Epithelial cell of esophagus (primary cell): ENCODE data around the gene ME1.
A peak's percentile ranks its signal among the peaks of the same experiment; 100 is the strongest.

Experiments
- DNase-seq: peaks from one replicate; pipeline ENCODE4 v3.0.0; 2010; ENCODE audit warnings: low read depth
- H3K4me3 ChIP-seq: 2 replicates; pipeline ENCODE4 v1.5.1; 2011; ENCODE audit warnings: mild to moderate bottlenecking, low read length, control low read depth
- TF ChIP-seq, protein P1 (sequence below): IDR thresholded peaks from 2 replicates; pipeline ENCODE4 v1.5.1; 2011; ENCODE audit warnings: low read depth, mild to moderate bottlenecking, low read length, control low read depth, inconsistent platforms; ENCODE audit not compliant: insufficient read depth; ENCODE audit errors: missing control alignments

ME1 gene

DNA sequence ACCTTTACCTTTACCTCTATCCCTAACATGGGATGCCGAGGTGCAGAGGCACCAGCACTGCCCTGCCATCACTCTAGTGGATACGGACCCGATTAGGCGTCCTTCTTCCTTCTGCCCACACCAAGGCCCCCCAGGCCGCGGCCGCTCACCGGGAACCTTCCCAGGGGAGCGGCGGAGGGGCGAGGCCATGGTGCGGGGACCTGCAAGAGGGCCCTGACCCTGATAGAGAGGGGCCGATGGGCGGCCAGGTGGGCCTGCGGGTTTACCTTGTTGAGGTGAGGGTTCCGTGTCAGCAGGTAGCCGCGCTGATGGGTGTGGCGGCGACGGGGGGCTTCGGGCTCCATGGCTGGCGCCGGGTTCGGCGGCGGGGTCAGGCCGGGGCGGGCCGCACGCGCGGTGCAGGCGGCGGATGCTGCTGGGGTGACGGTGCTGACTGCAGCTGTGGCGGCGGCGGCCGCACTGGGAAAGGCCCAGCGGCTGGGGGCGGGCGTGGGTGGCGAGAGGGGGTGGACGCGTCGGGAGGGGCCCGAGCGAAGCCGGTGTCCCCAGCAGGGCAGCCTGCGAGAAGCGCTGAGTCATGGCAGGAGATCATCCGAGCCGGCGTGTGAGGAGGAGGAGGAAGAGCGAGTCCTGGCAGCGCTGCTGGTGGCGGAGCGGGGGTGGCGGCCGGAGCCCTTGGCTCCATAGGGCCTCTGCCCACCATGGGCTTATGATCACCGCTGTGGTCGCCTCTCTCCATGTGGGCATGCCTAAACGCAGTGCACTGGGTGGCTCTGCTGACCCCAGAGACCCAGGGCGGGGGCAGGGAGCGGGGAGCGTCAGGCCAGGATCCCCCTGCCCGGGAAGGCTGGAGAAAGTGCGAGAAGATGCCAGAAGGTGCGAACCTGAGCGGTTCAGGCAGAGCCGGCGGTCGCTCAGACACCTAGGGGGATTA lies at the start of gene ME1:
Gene ME1 (minus strand): TSS at position 441 of the 934 bp plus-strand sequence. CDS start 97 bp downstream, at position 344.
- H3K4me3 ChIP-seq, result peak within 1 kb of the TSS; percentile 60
- TF ChIP-seq, protein P1, sequence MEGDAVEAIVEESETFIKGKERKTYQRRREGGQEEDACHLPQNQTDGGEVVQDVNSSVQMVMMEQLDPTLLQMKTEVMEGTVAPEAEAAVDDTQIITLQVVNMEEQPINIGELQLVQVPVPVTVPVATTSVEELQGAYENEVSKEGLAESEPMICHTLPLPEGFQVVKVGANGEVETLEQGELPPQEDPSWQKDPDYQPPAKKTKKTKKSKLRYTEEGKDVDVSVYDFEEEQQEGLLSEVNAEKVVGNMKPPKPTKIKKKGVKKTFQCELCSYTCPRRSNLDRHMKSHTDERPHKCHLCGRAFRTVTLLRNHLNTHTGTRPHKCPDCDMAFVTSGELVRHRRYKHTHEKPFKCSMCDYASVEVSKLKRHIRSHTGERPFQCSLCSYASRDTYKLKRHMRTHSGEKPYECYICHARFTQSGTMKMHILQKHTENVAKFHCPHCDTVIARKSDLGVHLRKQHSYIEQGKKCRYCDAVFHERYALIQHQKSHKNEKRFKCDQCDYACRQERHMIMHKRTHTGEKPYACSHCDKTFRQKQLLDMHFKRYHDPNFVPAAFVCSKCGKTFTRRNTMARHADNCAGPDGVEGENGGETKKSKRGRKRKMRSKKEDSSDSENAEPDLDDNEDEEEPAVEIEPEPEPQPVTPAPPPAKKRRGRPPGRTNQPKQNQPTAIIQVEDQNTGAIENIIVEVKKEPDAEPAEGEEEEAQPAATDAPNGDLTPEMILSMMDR, result no peak
- DNase-seq, result peak; percentile 86

DNA sequence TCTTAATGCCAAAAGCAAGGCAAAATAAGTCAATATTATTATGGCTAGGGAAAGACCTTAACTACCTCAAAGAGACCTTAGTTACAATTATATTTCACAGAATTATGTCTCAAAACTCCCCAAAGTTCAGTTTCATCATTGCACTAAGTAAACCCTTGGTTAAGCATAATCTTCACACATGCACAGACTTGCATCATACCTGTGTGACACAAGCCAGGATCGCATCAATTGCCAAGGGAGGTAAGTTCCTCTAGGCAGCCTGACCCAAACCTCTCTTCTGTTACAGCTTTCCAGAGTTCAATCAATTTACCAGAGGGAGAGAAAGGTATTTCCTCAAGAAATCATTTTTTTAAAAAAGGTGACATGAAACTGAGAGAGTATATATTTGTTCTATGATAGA lies 49.6 kb upstream of the ME1 start:
- DNase-seq, result peak; percentile 81
- no peak overlapping the region for H3K4me3 ChIP-seq
- TF ChIP-seq, protein P1, result no peak

DNA sequence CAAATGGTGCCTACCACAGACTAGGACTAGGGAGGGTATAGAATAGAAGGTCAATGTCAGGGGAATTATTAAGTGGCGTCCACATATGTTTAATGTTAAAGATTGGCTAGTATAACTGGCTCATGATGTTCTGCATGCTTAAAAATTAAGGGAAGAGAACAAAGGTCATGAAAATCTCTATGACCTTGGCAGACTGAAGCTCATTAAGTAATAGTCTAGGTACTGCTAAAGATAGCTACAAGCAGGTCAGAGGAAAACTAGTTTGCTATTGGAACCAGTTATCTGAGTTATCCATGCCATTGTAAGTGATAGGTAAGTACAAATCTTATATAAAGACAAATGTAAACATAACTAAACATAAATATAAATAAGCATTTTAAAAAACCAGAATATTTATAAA lies 48.5 kb upstream of the ME1 start:
- no peak overlapping the region for H3K4me3 ChIP-seq
- TF ChIP-seq, protein P1, result no peak
- no peak for DNase-seq

DNA sequence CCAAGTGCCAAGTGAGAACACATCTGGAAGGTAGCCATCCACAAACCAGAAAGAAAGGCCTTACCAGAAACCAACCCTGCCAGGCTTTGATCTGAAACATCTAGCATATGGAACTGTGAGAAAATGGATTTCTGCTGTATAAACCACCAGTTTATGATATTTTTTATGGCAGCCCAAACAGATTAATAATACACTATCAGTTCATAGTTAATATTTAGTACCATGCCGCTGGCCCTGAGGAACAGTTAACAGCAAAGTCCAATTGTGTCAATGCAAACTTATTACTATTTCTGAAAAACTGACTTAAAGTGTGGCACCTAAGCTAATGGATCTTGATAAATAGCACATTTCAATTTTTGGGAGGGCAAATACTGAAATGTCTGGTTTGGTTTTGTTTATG lies 46.1 kb upstream of the ME1 start:
- no peak overlapping the region for H3K4me3 ChIP-seq
- DNase-seq, result no peak
- TF ChIP-seq, protein P1, result no peak

DNA sequence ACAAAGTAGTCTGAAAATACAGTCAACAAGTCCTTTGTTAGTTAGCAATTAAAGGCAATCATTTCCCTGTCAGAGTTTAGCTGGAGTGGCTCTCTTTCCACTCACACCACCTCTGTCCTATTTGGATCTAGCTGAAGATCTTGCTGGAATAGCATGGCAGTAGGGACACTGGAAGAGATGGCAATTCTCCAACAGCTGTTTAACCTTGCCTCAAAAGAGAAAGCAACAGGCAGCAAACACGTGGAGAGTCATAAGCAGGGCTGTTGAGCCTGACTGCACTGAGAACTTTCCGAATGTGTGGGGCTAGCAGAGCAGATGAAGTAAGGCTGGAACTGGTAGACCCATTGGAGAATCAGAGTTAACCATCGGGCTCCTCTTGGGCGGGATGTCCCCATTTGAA lies 43.5 kb upstream of the ME1 start:
- no peak for DNase-seq
- TF ChIP-seq, protein P1, result no peak
- H3K4me3 ChIP-seq, result no peak overlapping the region

DNA sequence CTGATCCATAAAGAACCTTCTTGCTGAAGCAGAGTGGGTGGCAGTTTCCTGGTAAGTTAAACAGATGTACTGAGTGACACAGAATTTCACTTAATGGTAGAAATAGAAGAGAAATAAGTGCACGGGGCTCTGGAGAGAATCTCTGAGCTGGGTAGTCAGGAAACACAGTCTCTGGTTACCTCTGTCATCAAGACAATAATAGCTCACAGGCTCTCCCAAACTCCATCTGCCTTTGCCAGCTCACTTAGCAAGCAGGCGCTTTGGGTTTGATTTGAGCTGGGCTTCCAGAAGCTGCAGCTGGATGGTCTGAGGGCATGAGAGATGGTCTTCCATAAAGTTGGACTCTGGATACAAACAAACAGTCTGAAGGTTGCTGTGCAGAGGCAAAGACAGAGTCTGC lies 41.9 kb upstream of the ME1 start:
- TF ChIP-seq, protein P1, result no peak
- no peak for DNase-seq
- H3K4me3 ChIP-seq, result no peak overlapping the region
